ENCODE results near the gene SZT2. TPM values are rescaled to one million over a fixed set of nuclear protein-coding genes. Genes with fewer than 3 reads are reported as not detected.

Gene SZT2
- total RNA-seq, 1 experiment from 2014 or later, result 29.0 TPM

DNA sequence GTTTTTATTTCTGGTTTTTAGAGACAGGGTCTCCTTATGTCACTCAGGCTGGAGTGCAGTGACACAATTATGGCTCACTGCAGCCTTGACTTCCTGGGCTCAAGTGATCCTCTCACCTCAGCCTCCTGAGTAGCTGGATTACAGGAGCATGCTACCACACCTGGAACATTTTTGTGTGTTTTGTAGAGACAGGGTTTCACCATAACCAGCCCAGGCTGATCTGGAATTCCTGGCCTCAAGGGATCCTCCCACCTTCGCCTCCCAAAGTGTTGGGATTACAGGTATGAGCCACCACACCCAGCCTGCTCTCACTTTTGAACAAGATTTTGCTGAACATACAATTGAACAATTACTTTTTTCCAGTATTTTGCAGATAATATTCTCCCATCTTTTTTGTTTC, 88.0 kb downstream of the SZT2 start:
- Histone ChIP-seq H3K27me3 (replicated peaks; ENCODE audit: control insufficient read depth, insufficient read depth, low read length) (no peaks in the 10 kb centered on the region), H3K4me1 (peaks cover 39% of the 10 kb centered on the region), H3K9me3 (no peaks in the 10 kb centered on the region), H3K36me3 (ENCODE audit: control insufficient read depth, insufficient read depth, low read length) (no peaks in the 10 kb centered on the region), H3K4me3 (ENCODE audit: low read depth, low read length) (no peak overlapping the region)
- ChIA-PET POLR2A (no interaction called here), CTCF (no interaction called here)
- Mint-ChIP-seq H3K4me3 (ENCODE audit: unreplicated experiment) (no peak overlapping the region), H3K4me1 (ENCODE audit: low read depth, unreplicated experiment) (peaks cover 10% of the 10 kb centered on the region), H3K27me3 (ENCODE audit: insufficient read depth, unreplicated experiment) (no peaks in the 10 kb centered on the region), H3K9me3 (ENCODE audit: unreplicated experiment) (peaks cover 11% of the 10 kb centered on the region), H3K27ac (ENCODE audit: unreplicated experiment) (no peak overlapping the region), H3K36me3 (ENCODE audit: insufficient read depth, unreplicated experiment) (peaks cover 9% of the 10 kb centered on the region)
- TF ChIP-seq, protein P1, sequence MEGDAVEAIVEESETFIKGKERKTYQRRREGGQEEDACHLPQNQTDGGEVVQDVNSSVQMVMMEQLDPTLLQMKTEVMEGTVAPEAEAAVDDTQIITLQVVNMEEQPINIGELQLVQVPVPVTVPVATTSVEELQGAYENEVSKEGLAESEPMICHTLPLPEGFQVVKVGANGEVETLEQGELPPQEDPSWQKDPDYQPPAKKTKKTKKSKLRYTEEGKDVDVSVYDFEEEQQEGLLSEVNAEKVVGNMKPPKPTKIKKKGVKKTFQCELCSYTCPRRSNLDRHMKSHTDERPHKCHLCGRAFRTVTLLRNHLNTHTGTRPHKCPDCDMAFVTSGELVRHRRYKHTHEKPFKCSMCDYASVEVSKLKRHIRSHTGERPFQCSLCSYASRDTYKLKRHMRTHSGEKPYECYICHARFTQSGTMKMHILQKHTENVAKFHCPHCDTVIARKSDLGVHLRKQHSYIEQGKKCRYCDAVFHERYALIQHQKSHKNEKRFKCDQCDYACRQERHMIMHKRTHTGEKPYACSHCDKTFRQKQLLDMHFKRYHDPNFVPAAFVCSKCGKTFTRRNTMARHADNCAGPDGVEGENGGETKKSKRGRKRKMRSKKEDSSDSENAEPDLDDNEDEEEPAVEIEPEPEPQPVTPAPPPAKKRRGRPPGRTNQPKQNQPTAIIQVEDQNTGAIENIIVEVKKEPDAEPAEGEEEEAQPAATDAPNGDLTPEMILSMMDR (IDR thresholded peaks at IDR 0.05; ENCODE audit: insufficient read depth in 1 of 2, low read depth in 1 of 2, low read length in 1 of 2, severe bottlenecking in 1 of 2, unreplicated experiment in 1 of 2), result no peak
- BruUV-seq (replicated peaks), result no TSS peak
- intact Hi-C loops (cut with micrococcal nuclease; ENCODE audit: unreplicated experiment), result no loop called here
- no peak for DNase-seq

DNA sequence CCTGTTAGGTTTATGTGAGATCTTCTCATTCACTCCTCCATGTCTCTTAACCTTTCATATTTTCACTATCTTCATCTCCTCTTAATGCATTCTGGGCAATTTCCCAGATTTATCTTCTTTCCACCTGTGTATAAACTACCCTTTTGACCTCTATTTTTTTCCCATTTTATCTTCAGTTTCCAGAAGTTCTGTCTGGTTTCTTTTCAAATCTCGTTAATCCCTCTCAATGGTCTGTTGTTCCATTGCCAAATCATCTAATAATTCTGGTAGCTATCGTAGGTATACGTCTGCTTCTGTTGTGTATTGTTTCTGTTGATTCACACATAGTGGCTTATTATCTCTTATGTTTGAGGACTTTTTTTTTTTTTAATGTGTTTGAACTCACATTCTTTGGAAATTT, 89.7 kb downstream of the SZT2 start:
- Mint-ChIP-seq H3K4me3 (ENCODE audit: unreplicated experiment) (no peak overlapping the region), H3K4me1 (ENCODE audit: low read depth, unreplicated experiment) (peaks cover 6% of the 10 kb centered on the region), H3K27ac (ENCODE audit: unreplicated experiment) (no peak overlapping the region), H3K27me3 (ENCODE audit: insufficient read depth, unreplicated experiment) (no peaks in the 10 kb centered on the region), H3K36me3 (ENCODE audit: insufficient read depth, unreplicated experiment) (peaks cover 9% of the 10 kb centered on the region), H3K9me3 (ENCODE audit: unreplicated experiment) (peaks cover 18% of the 10 kb centered on the region)
- Histone ChIP-seq H3K36me3 (ENCODE audit: control insufficient read depth, insufficient read depth, low read length) (no peaks in the 10 kb centered on the region), H3K27me3 (replicated peaks; ENCODE audit: control insufficient read depth, insufficient read depth, low read length) (no peaks in the 10 kb centered on the region), H3K4me1 (peaks cover 23% of the 10 kb centered on the region), H3K4me3 (ENCODE audit: low read depth, low read length) (no peak overlapping the region), H3K9me3 (no peaks in the 10 kb centered on the region)
- POLR2A ChIA-PET, result no interaction called here
- intact Hi-C loops (cut with micrococcal nuclease; ENCODE audit: unreplicated experiment), result no loop called here
- BruUV-seq (replicated peaks), result no TSS peak
- no peak for DNase-seq
- CTCF ChIA-PET, result no interaction called here
- TF ChIP-seq, protein P1 (IDR thresholded peaks at IDR 0.05; ENCODE audit: insufficient read depth in 1 of 2, low read depth in 1 of 2, low read length in 1 of 2, severe bottlenecking in 1 of 2, unreplicated experiment in 1 of 2), result no peak

DNA sequence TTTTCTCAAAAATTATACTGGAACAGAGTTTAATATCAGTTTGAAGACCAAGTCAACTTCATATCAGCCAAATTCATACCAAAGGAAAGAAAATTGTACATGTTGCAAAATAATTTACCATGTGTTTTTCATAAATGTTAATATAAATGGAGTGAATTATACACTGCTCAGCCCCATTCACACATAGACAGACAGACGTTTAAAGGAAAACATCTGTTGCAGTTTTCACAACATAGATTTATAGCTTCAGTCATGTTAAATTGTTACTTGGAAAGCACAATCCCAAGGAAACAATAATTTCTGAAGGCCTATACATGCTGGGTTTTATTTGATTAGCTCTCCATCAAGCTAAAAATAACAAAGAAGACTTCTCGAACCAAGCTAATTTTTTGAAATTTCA, 91.8 kb downstream of the SZT2 start:
- intact Hi-C loops (cut with micrococcal nuclease; ENCODE audit: unreplicated experiment), result no loop called here
- Mint-ChIP-seq H3K4me3 (ENCODE audit: unreplicated experiment) (no peak overlapping the region), H3K4me1 (ENCODE audit: low read depth, unreplicated experiment) (no peaks in the 10 kb centered on the region), H3K27ac (ENCODE audit: unreplicated experiment) (no peak overlapping the region), H3K9me3 (ENCODE audit: unreplicated experiment) (peaks cover 20% of the 10 kb centered on the region), H3K27me3 (ENCODE audit: insufficient read depth, unreplicated experiment) (no peaks in the 10 kb centered on the region), H3K36me3 (ENCODE audit: insufficient read depth, unreplicated experiment) (peaks cover 9% of the 10 kb centered on the region)
- ChIA-PET CTCF (no interaction called here), POLR2A (no interaction called here)
- Histone ChIP-seq H3K36me3 (ENCODE audit: control insufficient read depth, insufficient read depth, low read length) (no peaks in the 10 kb centered on the region), H3K4me3 (ENCODE audit: low read depth, low read length) (no peak overlapping the region), H3K27me3 (replicated peaks; ENCODE audit: control insufficient read depth, insufficient read depth, low read length) (no peaks in the 10 kb centered on the region), H3K4me1 (peaks cover 6% of the 10 kb centered on the region; the same call in 1 of the 2 replicates), H3K9me3 (no peaks in the 10 kb centered on the region)
- TF ChIP-seq, protein P1 (IDR thresholded peaks at IDR 0.05; ENCODE audit: insufficient read depth in 1 of 2, low read depth in 1 of 2, low read length in 1 of 2, severe bottlenecking in 1 of 2, unreplicated experiment in 1 of 2), result no peak
- no peak for DNase-seq
- no TSS peak for BruUV-seq (replicated peaks)

Data from Caco-2 (cell line).